HG02642 (cell line): ENCODE results near the gene DHRSX.
"Not testable (repeated sequence)": the region's sequence is repeated elsewhere in the genome, so short reads cannot be mapped to it uniquely, and the experiment has no call there.

Experiments
- ATAC-seq: cut with Tn5 transposase; IDR thresholded peaks from one replicate; pipeline ENCODE4 v1.9.1; 2021; ENCODE audit warnings: mild to moderate bottlenecking; ENCODE audit not compliant: unreplicated experiment, poor library complexity

The DHRSX gene

DNA sequence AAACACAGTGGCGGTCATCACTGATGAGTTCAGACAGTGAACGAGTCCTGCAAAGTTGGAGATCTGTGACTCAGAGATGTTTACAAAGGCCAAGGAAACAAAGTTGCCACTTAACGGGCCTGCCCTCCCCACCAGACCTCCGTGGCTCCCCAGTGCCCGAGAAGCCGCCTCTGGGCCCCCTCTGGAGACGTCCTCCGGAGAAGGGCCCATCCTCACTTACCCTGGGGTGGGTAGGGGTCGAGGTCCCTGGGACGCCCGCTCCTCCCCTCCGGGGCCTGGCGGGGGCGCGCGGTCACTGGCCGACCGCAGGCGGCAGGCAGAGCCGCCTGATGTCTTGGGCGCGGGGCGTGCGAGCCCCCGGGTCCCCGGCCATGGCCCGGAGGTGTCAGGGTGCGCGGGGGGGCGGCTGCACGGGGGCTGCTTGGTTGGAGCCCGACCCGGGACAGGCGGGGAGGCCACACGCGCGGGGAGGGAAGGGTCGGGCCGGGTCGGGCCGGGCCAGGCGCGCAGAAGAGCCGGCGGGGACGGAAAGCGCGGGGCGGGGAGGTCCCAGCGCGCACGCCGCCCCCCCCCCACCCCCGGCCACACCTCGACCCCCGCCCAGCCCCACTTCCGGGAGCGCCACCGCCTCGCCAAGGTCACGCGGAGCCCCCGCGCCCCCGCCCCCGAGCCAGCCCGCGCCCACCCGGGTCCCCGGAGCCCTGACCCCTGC is 529 bp downstream of the DHRSX start:
- ATAC-seq = peak; percentile 45

DNA sequence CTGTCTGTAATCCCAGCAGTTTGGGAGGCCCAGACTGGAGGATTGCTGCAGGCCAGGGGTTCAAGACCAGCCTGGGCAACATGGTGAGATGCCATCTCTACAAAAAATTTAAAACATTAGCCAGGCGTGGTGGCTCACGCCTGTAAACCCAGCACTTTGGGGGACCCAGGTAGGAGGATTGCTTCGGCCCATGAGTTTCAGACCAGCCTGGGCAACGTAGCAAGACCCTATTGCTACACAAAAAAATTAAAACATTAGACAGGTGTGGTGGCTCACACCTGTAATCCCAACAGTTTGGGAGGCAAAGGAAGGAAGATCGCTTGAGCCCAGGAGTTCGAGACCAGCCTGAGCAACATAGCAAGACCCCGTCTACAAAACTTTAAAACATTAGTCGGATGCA is 1.3 kb downstream of the DHRSX start:
- no peak for ATAC-seq

DNA sequence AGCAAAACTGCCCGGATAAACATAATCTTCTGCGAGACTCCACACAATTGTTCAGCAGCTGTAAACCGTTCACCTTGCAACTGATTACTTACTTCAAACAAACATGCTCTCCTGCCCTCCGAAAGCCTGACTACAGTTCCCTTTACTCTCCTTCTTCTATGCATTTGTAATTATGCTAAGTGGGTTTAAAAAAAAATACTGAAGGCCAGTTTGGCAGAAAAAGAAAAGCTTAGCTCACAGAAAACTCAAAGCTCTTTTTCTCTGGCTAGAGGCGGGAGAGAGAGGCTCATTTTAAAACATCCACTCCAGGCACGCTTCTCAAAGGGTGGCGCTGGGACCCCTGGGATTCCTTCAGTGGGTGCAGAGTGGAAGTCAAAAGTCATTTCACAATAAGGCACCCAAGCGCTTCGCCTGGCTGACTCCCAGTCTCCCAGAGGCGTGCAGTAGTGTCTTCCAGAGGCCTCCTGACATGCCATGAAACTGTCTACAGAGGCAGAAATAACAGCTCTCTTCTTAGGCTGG is 1.9 kb downstream of the DHRSX start:
- no peak for ATAC-seq

DNA sequence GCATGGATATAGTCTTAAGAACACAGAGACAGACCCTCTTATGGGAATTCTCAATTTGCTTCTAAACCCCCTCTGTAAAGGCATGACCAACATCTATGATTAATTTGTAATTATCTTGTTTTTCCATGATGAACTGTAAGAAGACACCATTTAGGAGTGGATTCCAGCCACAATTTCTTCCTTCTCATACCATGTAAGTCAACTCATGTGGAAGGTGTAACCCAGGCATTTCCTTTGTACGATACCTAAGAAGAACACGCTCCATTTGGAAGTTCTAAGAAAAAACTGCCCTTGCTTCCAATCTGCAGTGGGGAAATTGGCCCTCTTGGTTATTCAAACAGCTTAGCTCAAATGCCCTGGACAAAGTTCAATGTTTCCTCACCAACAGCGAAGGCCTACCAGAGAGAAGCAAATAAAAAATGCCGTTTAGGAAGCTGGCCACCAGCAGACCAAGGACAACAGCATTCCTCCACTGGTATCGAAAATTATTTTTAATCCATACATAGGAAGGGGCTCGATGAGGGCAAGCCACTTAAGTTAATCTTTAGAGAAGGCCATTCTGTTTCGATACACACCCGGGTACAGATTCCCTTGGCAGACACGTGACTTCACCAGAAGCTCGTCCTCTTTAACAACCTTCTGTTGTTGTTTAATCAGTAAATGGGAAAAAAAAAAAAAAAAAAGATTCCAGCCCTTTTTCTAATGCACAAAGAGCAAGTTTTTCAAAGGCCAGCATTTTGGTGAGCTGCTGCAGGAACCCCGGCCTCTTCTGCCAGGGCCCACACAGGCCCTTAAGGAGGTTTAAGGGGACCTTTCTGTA is 2.6 kb downstream of the DHRSX start:
- no peak for ATAC-seq

DNA sequence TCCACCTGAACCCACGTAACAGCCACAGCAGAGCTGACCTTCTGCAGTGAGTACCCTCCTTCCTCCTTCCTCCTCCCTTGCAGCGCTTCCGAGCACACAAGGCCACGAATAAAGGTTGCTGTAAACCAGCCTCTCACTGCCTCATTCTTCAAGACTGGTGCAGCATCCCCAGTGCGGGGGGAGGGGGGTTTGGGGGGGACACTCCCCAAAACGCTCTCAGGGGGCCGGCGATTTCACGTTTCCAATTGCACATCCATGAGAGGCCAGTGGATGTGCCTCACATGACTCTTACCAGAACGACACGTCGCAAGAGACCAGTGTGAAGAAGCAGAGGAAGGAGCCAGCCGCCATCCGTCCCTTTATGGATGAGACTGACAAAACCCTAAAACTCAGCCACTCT is 5.2 kb downstream of the DHRSX start:
- no peak for ATAC-seq

DNA sequence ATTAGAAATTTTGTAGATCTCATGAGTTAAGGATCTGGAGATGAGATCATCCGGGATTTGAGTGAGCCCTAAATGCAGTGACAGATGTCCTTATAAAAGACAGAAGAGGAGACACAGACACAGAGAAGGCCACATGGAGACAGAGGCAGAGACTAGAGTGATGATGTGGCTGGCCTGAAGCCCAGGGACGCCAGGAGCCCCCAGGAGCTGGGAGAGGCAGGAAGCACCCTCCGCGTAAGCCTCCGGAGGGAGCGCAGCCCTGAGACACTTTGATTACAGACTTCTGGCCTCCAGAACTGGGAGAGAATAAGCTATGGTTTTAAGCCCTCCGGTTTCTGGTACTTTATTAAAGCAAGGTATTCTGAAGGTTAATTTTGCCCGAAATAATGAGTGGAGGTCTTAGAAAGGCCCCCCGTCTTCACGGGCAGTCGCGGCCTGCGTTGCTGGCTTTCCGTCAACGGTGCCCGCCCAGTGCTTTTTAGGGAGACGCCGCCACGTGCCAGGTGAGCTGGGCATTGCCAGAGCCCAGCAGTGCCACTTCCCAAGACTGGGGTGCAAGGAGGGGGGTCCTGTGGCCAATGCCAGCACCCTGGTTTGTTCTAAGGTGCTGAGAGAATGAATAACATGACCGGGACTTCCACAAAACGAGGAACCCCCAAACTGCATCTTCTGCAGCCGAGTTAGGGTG is 8.1 kb downstream of the DHRSX start:
- no peak for ATAC-seq

DNA sequence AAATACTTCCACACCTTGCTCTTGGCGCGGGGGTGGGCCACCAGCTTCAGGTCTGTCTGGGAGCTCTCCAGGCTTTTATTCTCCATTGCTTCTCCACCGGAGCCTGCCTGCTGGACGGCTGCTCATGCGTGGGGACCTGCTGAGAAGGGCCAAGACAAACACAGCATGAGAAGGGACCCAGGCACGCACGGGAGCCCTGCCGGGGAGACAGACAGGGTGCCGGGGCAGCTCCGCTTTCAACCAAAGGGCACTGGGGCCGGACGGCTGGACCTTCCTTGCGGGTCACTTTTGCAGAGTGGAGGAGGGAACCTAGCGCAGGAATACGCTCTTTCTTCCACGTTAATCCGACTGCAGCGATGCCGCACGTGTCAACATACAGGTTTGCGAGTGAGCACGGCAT is 10.1 kb downstream of the DHRSX start:
- no peak for ATAC-seq

DNA sequence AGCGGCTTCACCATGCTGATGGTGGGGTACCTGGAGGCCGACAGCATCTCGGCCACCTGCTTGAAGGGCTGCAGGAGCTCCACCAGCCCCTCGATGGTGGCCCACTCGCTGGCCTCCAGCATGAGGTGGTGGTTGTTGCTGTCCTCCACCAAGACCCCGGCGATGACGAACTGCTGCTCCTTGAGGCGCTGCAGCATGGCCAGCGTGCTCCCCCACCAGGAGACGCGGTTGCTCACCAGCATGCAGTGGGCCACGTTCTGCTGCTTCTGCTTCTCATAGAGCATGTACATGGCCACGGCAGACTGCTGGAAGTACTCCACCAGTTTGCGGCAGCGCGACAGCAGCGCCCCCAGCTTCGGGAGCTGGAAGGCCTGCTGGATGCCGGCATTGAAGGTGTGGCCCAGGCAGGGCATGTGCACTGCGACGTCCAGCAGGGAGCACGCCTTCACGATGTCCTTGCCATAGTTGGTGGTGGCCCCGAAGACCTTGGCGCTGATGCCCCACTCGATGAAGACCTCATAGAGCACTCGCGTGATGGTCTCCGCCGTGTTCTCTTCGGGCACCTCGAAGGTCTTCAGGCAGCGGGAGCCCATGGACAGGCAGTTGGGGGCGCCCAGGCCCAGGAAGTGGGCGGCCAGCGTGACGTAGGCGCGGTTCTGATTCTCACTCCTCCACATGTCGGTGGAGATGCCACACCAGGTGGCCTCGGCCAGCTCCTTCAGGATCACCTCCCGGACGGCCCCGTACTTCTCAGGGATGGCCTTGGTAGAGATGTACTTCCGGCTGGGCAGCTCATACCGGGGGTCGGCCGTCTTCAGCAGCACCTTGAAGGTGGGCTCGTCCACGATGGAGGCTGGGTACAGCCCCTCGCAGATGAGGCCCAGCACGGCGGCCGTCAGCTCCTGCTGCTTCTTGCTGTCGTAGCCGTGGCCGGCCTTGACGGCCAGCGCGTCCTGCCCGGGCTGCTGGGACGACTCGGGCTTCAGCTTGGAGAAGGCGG is 11.0 kb downstream of the DHRSX start:
- no peak for ATAC-seq

DNA sequence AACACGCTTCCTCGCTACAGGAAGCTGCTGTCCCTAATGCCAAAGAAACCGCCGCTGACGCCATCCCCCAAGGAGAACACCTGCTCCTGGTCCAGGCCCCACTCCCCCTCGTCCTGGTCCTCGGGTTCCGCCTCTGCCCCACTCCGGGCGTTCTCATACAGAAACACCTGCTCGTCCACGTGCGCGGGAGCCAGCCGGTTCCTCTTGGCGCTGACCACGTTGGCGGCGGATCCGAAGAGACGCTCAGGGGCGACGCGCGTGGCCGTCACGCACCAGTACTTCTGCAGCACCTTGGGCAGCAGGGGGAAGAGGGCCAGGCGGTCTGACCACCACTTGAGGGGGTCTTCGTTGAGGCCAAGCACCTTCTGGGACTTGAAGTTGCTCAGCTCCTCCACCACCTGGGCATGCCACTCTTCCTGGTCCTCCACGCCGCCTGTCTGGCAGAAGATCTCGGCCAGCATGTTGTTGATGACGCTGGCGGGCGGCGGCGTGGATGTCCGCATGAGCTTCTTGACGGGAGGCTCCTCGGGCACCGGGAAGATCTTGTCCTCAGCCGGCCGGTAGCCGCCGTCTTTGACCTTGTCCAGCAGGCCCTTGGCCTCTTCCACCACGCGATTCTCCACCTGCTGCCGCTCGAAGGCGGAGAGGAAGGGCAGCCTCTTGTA is 12.0 kb downstream of the DHRSX start:
- ATAC-seq = no peak

DNA sequence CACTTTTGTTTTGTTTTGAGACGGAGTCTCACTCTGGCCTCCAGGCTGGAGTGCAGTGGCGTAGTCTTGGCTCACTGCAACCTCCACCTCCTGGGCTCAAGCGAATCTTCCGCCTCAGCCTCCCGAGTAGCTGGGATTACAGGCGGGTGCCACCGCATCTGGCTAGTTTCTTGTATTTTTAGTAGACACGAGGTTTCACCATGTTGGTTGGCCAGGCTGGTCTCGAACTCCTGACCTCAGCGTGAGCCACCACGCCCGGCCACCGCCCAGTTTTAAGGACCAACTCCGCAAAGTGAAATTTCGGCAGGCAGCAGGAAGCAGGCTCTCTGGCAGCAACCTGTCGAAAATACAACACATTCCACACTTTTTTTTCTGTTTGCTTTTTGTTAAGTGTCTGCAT is 13.4 kb downstream of the DHRSX start:
- no peak for ATAC-seq

DNA sequence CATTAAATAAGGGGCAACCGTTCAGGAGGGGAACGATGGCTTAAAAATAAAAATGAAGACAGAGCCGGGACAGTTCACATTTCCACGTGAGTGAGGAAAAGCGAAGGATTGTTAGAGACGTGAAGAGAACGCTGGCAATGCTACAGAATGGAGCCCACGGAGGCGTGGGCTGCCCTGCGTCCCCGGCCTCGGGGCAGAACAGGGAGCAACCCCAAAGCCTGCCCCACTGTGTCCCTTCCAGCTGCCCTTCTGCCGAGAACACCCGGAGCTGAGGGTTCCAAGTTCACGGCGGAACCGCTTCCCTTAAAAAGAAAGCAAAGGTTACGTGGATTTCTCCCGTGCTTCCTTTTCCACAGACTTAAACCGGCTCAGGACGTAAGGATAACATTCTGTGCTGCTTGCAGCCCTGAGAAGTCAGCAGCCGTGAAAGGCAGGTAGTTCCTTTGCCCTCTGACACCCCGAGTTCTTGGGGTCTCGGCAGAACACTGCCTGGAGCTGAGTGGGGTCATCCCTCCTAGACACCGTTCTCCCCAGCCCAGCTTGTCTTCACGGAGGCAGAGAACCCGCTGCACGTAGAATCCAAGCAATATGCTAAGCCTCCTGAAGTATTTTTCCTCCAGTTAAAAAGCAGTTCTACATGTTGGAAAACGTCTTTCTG is 14.2 kb downstream of the DHRSX start:
- ATAC-seq = no peak

DNA sequence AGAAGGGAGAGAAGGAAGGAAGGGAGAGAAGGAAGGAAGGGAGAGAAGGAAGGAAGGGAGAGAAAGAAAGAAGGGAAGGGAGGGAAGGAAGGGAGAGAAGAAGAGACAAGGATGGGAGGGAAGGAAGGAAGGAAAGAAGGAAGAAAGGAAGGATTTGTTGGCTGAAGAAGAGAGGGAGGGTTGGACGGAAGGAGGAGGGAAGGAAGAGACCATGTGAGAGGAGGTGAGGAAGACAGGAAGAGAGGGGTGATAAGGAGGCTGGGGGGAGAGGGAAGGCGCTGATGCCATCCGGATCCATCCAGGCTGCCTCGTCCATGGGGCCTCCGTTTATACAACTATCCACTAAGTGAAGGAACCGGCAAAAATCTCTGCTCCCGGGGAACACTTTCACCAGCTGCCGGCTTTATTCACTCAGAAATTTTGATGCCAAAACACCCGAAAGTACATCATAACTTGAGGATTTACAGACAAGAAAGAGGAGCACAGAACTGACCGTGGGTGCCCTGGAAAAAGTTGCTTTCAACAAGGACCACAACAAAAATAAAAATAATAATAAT is 14.9 kb downstream of the DHRSX start:
- ATAC-seq = no peak

DNA sequence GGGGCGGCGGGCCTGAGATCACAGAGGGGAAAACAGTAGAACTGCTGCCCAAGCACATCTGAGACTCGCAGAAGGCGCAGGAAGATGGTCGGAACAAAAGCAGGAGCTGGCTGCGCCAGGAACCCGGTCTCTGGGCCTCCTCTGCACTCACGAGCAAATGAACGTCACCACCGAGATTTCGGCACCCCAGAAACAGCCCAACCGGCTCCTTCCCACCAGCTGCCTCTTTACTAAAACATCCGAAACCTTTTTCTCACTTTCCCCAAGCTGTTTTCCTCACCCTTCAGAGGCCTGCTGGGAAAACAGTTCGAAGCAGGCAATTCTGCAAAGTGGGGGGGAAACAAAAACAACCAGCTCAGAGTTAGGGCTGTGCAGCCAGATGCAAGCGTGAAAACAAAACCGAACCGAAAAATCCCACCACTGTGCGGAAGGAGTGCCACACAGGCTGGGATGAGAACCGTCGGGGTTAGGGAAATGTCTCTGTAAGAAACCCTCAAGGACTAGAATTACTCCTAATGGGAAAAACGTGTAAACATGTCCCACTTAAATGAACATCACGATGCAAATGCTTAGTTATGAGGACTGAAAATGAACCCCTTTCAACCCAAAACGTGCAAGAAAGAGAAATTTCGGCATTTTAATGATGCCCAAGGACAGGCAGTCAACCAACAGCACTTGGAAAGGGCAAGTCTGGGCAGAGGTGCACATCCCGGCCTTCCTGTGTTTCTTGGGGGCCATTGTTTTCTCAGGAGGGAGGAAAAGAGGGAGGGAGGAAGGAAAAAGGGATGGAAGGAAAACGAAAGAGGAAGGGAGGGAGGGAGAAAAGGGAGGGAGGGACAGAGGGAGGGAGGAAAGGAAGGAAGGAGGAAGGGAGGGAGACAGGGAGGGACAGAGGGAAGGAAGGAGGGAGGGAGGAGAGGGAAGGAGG is 15.8 kb downstream of the DHRSX start:
- no peak for ATAC-seq

DNA sequence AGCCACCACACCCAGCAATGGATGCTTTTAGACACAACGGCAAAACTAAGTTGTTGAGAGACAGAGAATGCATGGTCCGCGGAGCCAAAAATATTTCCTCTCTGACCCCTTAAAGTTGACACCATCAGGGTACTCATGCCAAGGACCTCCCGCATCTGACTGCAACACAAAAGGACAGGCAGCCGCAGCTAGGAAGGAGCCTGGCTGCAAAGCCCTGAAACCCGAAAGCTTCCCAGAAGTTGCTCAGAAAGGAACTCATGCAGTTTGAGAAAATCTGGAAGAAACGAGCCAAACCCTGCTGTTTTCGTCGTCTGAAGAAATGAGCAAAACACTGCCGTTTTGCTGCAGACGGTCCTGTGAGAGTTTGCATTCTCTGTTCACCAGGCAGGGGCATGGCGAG is 16.5 kb downstream of the DHRSX start:
- no peak for ATAC-seq

DNA sequence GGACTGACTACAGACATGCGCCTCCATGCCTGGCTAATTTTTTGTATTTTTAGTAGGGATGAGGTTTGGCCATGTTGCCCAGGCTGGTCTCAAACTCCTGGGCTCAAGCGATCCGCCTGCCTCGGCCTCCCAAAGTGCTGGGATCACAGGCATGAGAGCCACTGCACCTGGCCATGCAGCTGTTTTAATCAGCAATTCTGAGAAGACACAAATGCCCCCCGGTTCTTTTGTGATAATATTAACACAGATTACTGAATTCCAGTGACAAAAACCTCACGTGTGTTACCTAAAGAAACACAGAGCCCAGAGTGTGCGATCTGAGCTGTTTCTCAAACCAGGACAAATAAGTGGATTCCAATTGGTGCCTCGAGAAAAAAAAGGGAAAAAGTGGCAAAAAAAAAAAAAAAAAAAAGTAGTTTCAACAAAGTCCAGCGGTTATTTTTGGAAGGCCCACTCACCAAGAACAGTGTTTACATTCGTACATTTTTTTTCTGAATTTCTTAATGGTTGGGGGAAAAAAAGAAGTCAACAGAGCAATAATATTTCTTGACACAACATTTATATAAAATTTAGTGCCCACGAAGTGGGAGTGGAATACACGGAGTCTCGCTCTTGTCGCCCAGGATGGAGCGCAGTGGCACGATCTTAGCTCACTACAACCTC is 17.2 kb downstream of the DHRSX start:
- ATAC-seq = no peak

DNA sequence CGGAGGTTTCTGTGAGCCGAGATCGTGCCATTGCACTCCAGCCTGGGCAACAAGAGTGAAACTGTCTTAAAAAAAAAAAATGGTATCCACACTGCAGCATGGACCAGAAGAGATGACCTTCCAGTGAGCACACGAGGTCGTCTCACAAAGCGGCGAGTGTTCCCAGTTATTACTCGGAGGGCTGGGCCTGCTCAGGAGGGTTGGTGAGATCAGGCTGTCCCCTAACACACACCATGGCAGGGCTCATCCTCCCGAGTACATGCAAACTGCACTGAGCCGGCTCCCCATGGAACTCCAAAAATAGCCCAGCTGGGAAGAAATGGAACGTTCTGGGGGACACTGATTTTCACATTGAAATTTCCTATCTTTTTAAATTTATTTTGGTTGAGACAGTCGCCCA is 19.2 kb downstream of the DHRSX start:
- not testable (repeated sequence) for ATAC-seq

DNA sequence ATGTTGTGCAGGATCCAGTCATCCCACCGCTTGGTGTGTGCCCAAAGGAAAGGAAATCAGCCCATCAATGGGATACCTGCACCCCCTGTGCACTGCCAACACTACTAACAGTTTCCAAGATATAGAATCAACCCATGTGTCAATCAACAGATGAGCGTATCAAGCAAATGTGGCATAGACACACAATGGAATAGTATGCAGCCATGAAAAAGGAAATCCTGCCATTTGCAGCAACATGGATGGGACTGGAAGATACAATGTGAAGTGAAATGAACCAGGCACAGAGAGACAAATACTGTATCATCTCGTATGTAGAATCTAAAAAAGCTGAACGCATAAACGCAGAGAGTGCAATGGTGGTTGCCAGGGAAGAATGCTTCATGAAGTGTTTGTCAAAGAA is 20.8 kb downstream of the DHRSX start:
- ATAC-seq = not testable (repeated sequence)
